ENCODE results near the gene UBE2G1. TPM values are rescaled to one million over a fixed set of nuclear protein-coding genes. Genes with fewer than 3 reads are reported as not detected.
A peak's percentile ranks its signal among the peaks of the same experiment; 100 is the strongest.

Gene UBE2G1
- total RNA-seq, 1 donor from 2014 or later = 66.6 TPM

GRCh38 chr17:4249452-4250029, 116.9 kb downstream of the UBE2G1 start:
- CTCF ChIA-PET = interaction anchor here (0.8 to 1.8 kb wide), 9 partner anchors 10 to 163 kb away, joined by 3 to 7 read pairs (median 3); no protein-coding TSS in a partner anchor
- H3K4me3 Mint-ChIP-seq = no peak overlapping the region
- H3K9me3 Mint-ChIP-seq = no peaks in the 10 kb centered on the region
- H3K27ac Mint-ChIP-seq = no peak overlapping the region
- no peak for TF ChIP-seq CTCF (IDR thresholded peaks at IDR 0.05)
- POLR2A ChIA-PET = no interaction called here
- H3K4me1 Mint-ChIP-seq = peaks cover 18% of the 10 kb centered on the region
- DNase-seq (no peak), ATAC-seq (ENCODE audit: low read depth) (peak; percentile 42)
- intact Hi-C loops (cut with micrococcal nuclease) = no loop called here
- H3K27me3 Mint-ChIP-seq = no peaks in the 10 kb centered on the region
- peaks cover 30% of the 10 kb centered on the region for H3K36me3 Mint-ChIP-seq (ENCODE audit: low read depth)

GRCh38 chr17:4248504-4249277, 117.8 kb downstream of the UBE2G1 start:
- no peak for DNase-seq
- Mint-ChIP-seq H3K27ac (no peak overlapping the region), H3K9me3 (no peaks in the 10 kb centered on the region), H3K4me1 (peaks cover 20% of the 10 kb centered on the region), H3K36me3 (ENCODE audit: low read depth) (peaks cover 28% of the 10 kb centered on the region), H3K4me3 (no peak overlapping the region), H3K27me3 (no peaks in the 10 kb centered on the region)
- ChIA-PET CTCF (interaction anchor here (0.8 to 1.8 kb wide), 7 partner anchors 10 to 164 kb away, joined by 3 to 7 read pairs (median 3); no protein-coding TSS in a partner anchor), POLR2A (no interaction called here)
- no peak for TF ChIP-seq CTCF (IDR thresholded peaks at IDR 0.05)
- ATAC-seq (ENCODE audit: low read depth) = no peak
- intact Hi-C loops (cut with micrococcal nuclease) = no loop called here

- no peak for TF ChIP-seq CTCF (IDR thresholded peaks at IDR 0.05)
- POLR2A ChIA-PET = no interaction called here
- Mint-ChIP-seq H3K27me3 (no peaks in the 10 kb centered on the region), H3K9me3 (no peaks in the 10 kb centered on the region), H3K4me1 (peaks cover 20% of the 10 kb centered on the region), H3K36me3 (ENCODE audit: low read depth) (peaks cover 29% of the 10 kb centered on the region), H3K4me3 (no peak overlapping the region), H3K27ac (no peak overlapping the region)
- DNase-seq (no peak), ATAC-seq (ENCODE audit: low read depth) (no peak)
- intact Hi-C loops (cut with micrococcal nuclease) = no loop called here
- CTCF ChIA-PET = interaction anchor here (0.6 to 1.0 kb wide), 2 partner anchors 15 to 32 kb away, joined by 3 read pairs; no protein-coding TSS in a partner anchor
Measured at GRCh38 chr17:4247971-4248388, 118.5 kb downstream of the UBE2G1 start.

- intact Hi-C loops (cut with micrococcal nuclease) = no loop called here
- Mint-ChIP-seq H3K27ac (no peak overlapping the region), H3K4me1 (peaks cover 20% of the 10 kb centered on the region), H3K9me3 (no peaks in the 10 kb centered on the region), H3K4me3 (no peak overlapping the region), H3K27me3 (no peaks in the 10 kb centered on the region), H3K36me3 (ENCODE audit: low read depth) (peaks cover 32% of the 10 kb centered on the region)
- ATAC-seq (ENCODE audit: low read depth) = no peak
- no peak for TF ChIP-seq CTCF (IDR thresholded peaks at IDR 0.05)
- POLR2A ChIA-PET = no interaction called here
- CTCF ChIA-PET = interaction anchor here (0.6 to 1.0 kb wide), 2 partner anchors 14 to 32 kb away, joined by 3 read pairs; no protein-coding TSS in a partner anchor
- no peak for DNase-seq
Measured at GRCh38 chr17:4247361-4247970, 119.0 kb downstream of the UBE2G1 start.

GRCh38 chr17:4246674-4247073, 119.8 kb downstream of the UBE2G1 start:
- TF ChIP-seq CTCF (IDR thresholded peaks at IDR 0.05) = no peak
- ATAC-seq (ENCODE audit: low read depth) (no peak), DNase-seq (no peak)
- Mint-ChIP-seq H3K27ac (no peak overlapping the region), H3K27me3 (no peaks in the 10 kb centered on the region), H3K4me1 (peaks cover 20% of the 10 kb centered on the region), H3K4me3 (no peak overlapping the region), H3K36me3 (ENCODE audit: low read depth) (peaks cover 35% of the 10 kb centered on the region), H3K9me3 (no peaks in the 10 kb centered on the region)
- CTCF ChIA-PET = no interaction called here
- intact Hi-C loops (cut with micrococcal nuclease) = no loop called here
- POLR2A ChIA-PET = no interaction called here

All from activated B cell treated with CpG ODN at 0.5 μM for 24 hours (primary cell).